T-helper 2 cell treated with Interferon-gamma antibody and Interleukin-4, amounts not matched to agents 100 ng/mL and 5 ng/mL, for 36 hours (primary cell): ENCODE results near the gene IMPDH1. TPM values are rescaled to one million over a fixed set of nuclear protein-coding genes. Genes with fewer than 3 reads are reported as not detected.

Source experiments
- intact Hi-C: fragments of 100-400 bp; cut with micrococcal nuclease; formaldehyde crosslinking; loops from one replicate; pipeline ENCODE4 v1.15.1; 2023
- total RNA-seq: library from RNA; stranded (reverse); gene quantifications from 2 replicates; pipeline ENCODE4 v1.2.3, GENCODE V29; 2022

Gene IMPDH1
- total RNA-seq, 1 donor from 2014 or later, result 92.4 TPM

DNA sequence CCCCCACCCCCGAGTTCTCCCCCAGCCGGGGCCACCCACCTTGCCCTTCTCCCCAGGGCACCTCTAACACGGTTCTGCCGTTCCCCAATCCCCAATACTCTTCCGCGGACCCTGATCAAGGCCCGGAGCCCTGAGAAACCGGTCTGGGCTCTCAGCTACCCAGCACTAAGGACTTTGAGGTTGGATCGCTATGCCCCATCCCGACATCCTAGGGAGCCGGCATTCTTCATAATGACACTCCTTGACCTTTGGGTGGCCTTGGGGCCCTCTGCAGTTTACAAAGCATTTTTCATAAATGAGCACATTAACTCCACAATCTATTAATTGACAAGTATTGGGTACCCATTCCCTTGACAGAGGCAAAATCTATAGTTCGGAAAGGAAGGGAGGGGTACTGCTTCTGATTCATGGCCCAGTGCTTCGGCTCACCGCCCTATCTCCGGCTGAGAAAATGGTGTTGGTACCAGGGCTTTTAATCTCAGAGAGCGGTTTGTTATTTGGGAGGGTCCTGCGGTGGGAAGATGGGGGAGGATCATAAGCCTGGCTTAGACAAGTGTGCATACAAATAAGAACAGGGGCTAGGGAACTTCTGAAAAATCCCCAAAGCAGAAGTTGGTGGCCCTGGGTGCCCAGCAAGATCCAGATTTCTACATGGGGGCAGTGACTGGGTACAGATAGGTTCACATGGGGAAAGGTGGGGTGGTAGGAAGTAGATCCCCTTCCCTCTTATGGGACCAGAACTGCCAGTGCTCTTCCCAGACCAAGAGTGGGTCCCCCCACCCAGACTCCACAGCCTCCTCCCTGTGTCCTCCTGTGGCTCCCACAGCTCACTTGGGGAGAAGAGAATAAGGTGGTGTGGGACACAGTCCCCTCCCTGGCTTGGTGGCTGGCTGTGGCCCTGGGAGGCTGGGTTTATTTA is 3.2 kb downstream of the IMPDH1 start:
- intact Hi-C loops, result loop anchor here (5.0 kb wide), 3 partner anchors 64 to 456 kb away; partner anchors contain the start of genes ATP6V1F, METTL2B and RBM28

DNA sequence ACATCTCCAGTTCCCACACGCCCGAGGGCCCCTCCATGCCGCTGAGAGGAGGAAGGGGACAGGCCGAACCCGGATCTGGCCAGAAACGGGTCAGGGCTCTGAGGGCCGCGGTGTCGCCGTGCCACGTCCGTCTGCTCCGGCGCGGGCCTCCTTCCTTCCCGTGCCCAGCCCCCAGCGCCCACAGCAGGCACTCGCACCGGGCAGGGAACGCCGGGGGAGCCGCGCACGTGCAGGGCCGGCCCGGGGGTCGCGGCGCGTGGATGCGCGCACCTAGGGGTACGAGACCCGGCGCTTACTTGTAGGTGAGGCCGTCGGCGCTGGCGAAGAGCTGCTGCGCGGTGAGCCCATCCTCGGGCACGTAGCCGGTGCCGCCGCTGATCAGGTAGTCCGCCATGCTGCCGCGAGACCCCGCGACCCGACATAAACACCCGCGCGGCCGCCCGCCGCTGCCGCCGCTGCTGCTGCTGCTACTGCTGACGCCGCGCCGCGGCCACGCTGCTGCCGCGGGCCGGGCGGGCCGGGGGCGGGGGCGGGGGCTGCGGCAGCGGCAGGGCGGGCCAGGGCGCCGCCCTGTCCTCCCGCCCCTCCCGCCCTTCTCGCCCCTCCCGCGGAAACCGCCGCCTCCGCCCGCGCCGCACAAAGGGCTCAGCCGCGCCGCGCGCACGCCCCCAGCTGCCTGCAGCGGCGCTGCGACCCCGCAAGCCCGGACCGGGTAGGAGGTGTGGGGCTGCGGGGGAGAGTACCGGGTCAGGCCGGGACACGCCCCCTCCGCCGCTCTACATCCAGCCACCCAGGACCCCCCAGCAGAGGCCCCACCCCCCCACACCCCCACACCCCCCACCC is 4.1 kb downstream of the IMPDH1 start:
- intact Hi-C loops, result loop anchor here (1.0 to 5.0 kb wide), 4 partner anchors 50 to 457 kb away; partner anchors contain the start of genes ATP6V1F, HILPDA, METTL2B and RBM28

DNA sequence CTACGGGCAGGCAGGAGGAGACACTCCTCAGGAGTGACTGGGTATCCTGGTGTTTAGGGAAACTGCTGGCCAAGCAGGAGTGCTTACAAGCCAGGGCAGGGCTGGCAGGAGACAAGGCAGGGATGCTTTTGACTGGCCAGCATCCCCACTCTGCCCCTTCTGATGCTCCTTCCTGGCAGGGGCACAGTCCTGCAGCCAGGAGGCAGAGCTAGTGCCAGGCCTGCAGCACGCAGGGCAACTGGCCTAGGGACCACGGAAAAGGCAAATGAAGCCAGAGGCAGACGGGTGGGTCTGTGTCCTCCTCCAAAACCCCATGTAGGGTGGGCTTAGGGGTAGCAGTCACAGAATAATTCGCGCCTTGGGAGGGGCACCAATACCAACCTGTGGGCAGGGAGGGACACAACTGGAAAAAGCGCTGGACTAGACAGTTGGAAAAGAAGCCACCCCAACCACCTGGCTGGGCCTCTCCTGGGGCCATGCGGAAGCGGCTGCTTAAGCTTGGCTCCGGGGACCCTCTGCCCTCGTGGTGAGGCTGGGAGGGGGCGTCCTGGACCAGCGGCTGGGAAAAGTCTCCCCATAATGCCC is 4.8 kb downstream of the IMPDH1 start:
- intact Hi-C loops, result loop anchor here (1.0 to 5.0 kb wide), 4 partner anchors 50 to 457 kb away; partner anchors contain the start of genes ATP6V1F, HILPDA, METTL2B and RBM28

DNA sequence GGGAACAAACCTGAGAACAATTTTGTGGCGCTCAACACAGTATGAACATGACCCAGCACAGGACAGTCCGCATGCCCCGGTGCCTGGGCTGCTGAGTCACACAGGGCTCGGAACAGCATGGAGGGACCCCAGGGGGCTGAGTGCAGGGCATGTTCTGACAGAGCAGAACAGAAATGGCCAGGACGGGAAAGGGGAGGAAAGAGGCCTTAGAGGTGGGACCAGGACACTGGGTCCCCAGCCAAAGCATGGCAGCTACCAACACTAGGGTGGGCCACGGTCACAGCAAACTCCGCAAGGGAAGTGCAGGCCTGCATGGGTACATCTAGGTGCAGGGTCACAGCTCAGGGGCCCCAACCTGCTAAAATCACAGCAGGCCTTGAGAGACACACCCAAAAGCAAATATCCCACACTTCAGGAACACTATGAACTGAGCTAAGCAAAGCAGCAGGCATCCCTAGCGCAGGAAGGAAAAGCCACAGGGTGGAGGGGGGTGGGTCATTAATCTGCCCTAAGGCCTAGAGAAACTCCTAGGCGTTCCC is 5.6 kb downstream of the IMPDH1 start:
- intact Hi-C loops, result no loop called here

DNA sequence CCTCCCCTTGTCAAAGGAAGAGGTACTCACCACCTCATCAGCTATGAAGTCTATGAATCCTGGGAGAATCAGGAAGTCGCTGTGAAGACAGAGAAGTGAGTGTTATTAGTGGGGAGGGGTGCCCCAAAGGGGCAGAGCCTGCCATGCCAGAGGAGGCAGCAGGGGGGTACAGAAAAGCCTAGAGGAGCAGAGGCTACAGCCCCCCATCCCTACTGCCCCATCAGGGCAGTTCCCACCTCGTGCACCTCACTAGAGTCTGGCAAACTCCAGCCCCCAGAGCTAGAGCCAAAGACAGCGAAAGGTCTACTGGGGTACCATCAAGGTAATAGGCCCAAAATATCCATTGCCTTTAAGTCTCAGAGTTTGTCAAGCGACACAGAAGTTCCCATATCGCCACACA is 6.1 kb downstream of the IMPDH1 start:
- intact Hi-C loops, result no loop called here

DNA sequence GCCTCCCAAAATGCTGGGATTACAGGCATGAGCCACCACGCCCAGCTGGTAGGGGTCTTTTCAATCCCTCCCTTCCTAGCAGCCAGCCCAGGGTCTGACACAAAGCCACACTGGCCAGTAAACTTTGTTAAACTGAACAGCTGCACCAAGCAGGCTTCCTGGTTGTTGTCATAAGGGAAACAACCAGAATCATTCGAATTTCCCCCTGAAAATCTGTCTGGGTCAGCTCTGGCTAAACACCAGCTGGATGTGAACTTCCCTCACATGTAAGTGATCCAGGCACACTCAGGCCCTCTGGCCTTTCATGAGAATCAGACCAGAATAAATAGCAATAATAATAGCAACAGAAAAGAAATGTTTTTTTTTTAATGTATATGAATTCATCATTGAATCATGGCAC is 7.4 kb downstream of the IMPDH1 start:
- intact Hi-C loops, result no loop called here

DNA sequence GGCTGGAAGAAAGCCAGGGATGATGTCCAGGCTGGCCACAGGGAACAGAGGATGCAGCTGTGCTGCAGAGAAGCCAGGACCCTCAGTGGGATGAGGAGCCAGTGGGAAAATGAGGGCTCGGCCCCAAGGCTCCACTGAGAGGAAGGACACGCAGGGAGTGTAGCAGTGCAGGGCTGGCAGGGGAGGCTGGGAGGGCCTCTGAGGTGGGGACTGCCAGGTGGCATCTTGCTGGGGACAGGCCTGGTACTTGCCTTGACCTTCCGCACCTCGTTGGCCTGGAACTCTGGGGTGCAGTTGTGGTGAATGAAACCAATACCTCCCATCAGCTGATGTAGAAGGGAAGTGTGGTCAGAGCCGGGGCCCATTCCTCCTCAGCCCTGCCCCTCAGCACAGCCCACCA is 9.2 kb downstream of the IMPDH1 start:
- intact Hi-C loops, result no loop called here

DNA sequence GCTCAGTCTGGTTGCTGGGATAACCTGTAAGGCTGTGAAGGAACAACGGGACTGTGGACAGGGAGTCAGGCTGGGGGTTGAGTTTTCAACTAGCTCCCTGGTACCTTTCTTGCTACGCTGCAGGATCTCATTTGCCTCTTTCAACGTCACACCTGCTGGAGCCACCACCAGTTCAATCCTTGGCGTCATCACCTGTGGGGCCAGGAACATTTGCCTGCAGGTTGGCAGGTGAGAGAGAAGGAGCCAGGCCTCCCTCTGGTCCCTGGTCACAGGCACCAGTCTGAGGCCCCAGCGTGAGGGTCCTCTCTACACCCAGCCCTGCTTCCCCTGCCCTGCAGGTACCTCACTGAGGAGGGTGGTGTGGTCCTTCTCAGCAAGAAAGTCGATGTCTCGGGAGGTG is 9.8 kb downstream of the IMPDH1 start:
- intact Hi-C loops, result no loop called here

DNA sequence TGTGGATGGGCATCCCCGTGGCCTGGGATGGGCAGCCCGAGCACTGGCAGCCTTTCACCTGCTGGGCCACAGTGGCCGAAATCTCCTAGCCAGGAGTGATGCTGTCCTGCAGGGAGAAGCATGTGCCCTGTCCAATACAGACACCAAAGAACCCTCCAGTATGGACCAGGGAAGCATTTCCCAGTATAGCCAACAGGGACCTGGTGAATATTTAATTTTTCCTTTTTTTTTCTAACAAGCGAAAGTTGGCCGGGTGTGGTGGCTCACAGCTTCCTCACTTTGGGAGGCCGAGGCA is 11.0 kb downstream of the IMPDH1 start:
- intact Hi-C loops, result loop anchor here (1.0 kb wide), 1 partner anchor 28 kb away; no protein-coding TSS in a partner anchor

DNA sequence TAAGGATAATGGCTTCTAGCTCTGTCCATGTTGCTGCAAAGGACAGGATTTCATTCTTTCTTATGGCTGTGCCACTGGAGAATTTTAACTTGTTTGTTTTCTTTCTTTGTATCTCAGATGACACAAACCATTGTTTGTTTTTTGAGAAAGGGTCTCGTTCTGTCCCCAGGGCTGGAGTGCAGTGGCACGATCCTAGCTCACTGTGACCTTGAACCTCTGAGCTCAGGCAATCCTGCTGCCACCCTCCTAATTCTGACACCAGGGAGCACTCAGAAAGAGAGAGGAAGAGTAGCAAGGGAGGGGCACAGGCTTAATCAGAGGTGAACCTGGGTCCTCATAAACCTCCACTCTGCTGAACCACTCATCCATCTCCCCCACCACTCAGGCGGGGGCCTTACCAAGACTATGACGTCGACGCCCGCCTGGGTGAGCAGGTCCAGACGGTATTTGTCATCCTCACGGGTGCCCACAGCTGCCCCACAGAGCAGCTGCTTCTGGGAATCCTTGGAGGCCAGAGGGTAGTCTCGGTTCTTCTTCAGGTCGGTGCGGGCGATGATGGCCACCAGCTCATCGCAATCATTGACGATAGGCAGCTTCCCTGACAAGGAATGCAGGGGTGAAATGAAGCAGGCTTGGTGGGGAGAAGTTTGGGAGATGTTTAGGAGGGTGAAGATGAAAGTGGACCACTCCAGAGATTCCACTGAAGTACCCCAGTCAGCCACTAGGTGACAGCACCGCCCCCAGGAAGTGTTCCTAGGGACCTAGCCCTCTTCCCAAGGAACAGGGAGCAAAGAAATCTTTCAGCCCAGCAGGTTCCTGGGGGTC is 11.6 kb downstream of the IMPDH1 start:
- intact Hi-C loops, result loop anchor here (1.0 kb wide), 1 partner anchor 28 kb away; no protein-coding TSS in a partner anchor

DNA sequence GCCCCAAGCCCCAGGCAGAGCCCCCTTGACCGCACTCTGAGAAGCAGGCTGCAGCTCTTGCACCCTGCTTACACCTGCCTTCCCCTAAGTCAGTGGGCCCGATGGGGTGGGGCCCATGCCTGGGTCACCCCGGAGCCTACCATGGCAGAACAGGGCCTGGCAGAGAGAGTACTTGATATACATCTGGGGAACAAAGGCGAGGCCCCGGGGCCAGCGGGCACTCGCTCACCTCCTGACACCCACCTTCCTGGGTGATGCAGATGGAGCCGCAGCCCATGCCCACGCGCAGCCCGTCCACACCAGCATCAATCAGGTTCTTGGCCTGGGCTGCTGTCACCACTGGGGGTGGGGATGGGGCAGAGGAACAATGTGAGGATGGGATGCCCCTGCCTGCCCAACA is 13.4 kb downstream of the IMPDH1 start:
- intact Hi-C loops, result no loop called here

DNA sequence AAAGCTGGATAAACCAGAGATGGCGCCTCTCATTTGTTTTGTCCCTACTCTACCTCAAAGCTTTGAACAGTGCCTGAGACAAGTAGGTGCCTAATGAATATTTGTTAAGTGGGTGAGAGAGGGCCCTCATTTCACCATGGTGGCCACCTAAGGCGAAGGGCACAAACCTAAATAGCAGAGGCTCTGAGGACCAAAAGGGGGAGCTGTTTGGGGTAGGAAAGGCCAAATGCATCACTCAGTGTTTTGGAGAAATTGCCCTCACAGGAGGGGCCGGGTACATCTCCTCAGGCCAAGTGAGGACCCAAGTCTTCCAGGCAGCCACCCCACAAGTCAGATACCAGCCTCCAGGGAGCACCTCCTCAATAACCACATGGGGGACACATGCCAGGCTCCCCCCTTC is 14.0 kb downstream of the IMPDH1 start:
- intact Hi-C loops, result no loop called here

DNA sequence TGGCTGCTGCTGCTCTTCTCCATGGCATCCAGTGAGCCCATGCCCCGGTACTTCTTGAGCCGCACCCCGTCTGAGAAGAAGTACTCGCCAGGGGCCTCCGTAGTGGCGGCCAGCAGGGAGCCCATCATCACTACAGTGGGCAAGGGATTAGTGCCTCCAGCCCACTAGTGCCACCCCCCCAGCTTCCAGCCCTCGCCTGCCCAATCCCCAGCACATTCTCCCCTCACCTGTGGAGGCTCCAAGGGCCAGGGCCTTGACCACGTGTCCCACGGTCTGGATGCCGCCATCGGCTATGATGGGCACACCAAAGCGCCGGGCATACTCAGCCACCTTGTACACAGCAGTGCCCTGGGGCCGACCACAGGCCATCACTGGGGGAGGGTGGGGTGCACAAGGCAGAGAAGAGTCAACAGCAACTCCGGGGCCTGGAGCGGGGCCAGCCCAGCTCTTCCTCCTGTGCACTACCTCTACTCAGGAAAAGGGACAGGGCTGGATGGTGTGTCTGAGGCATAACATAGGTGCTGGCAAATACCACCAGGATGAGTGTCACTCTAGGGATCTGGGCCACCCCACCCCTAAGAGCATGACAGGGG is 14.8 kb downstream of the IMPDH1 start:
- intact Hi-C loops, result no loop called here

DNA sequence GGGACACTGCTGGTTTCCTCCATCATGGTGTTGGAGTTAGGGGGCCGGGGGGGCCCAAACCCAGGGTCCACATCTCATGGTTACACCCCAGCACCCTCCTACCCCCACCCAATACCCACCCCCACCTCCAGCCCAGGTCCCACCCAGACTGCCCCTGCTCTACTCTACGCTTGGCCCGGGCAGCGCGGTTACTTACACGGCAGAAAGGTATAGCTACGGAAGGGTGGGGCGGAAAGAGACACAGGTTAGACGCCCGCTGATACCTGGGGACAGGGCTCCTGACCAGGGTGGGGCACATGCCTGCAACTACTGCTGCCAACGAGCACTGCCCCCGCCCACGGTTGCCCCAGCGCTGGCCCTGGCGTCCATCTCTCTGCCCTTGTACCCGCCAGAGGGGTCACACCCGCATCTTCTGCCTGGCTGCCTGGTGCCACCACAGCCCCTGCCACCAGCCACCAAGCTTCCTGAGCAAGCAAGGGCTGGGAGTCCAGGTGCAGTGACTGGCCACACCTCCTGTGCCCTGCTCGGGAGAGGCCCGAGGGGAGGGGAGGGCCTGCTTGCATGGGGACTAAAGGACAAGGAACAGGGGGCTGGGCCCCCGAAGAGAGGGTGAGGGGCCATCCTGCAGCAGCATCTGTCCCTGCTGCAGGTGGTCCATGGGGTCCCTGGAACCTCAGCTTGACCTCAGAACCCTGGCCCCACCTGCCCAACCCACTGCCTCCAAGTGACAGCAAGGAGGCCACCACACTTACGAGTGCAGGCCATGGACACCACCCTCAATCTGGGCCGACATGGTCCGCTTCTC is 16.1 kb downstream of the IMPDH1 start:
- intact Hi-C loops, result no loop called here

DNA sequence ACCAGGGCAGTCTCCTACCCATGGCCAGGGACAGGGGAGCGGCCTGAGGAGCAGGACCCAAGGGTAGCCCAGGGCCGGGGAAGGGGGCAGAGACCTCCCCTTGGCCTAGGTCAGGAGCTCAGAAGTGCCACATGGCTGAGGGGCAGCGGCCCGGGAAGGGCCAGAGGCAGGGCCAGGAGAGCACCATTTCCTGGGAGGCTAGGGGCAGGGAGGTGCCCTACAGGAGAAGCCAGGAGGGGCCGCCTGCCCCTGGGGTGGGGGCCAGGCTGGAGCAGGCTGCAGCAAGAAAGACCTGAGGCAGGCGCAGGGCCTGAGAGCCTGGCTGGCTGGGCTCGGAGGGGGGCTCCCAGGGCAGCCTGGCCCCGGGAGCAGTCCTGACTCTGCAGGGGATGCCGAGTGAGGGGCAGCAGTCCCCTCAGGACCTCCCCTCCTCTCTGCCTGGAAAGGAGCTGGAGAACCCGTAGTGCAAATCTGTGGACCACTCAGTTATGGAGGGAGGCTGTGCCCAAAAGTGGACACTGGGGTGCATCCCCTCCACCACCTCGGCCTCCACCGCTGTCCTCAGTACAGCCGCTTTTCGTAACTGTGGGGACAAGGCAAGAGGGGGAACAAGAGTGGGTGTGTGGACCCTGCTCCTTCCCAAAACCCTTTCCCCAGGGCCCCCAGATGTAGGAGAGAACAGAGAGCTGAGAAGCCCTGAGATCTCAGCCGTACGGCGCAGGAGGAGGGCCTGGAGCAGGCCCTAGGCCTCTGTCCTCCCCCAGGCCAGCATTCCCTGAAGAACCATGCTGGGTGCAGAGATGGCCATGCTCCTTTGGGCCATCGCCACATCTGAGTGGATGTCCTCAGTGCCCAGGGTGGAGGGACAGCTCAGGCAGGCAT is 17.1 kb downstream of the IMPDH1 start:
- intact Hi-C loops, result no loop called here

DNA sequence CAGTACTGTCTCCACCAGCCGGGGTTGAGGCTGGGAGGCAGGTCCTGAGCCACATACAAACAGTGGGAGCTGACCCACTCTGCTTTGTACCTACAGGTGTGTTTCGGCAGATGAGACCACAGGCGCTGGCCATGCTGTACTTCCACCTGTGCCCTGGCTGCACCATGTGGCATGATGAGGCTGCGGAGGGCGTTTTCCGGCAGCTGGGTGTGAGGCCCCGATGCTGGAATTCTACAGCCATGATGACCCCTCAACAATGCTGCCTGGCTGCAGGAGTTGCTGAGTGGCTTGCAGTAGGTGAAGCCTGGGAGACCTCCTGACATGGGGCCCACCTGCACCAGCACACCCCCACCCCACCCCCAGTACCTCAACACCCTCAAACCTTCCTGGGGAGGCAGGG is 18.0 kb downstream of the IMPDH1 start:
- intact Hi-C loops, result no loop called here

DNA sequence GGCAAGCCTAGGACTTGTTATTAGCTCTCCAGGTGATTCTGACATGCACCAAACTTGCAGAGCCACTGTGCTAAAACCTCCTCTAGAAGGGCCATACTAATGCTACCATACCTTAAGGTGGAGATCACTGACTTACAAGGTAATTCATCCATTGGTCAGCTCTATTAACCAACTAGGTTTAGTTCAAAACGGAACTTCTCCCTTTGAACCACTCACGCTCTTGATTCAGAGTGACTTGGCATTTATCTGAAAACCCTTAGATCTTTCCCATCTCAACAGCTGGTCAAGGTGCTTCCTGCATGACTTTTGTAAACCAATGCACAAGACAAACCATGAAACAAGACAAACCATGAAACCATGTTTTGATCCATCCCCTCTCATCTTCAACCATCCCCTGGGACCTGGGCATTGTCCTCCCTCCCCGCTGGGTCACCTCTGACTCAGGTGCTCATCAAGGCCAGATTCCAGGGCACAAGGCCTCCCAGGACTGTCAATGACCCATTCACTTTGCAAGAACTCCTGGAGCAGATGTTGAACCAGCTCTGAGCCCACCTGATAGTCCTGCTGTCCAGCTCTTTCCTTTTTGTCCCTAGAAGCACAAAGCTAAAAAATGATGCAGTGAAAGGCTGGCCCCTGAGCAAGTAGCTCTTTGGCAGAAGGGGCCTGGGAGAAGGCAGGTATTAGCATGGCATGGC is 18.8 kb downstream of the IMPDH1 start:
- intact Hi-C loops, result no loop called here
